GM12878 (cell line): ENCODE results near the gene PPFIA3.

Source experiments
- ASH2L ChIP-seq: fragments of 300-600, 200-600 bp; sonication (generic); IDR thresholded peaks from 2 replicates; pipeline ENCODE4 v1.6.1; 2017; ENCODE audit warnings: low read depth, mild to moderate bottlenecking, borderline replicate concordance
- SIN3A ChIP-seq: IDR thresholded peaks from 2 replicates; pipeline ENCODE4 v1.6.1; 2012; ENCODE audit warnings: low read depth, low read length, improper control_type of control experiment
- TAF1 ChIP-seq: IDR thresholded peaks from 2 replicates; pipeline ENCODE4 v1.6.1; 2011; ENCODE audit warnings: mild to moderate bottlenecking, low read depth, low read length, borderline replicate concordance
- TF ChIP-seq, protein P1 (sequence below): IDR thresholded peaks from 2 replicates; pipeline ENCODE4 v1.6.1; 2011; ENCODE audit warnings: low read depth, low read length, improper control_type of control experiment, borderline replicate concordance
- TF ChIP-seq, protein P2 (sequence below): fragments of 450-650 bp; formaldehyde crosslinking; IDR thresholded peaks from 2 replicates; pipeline ENCODE4 v1.5.0; 2022; ENCODE audit warnings: mild to moderate bottlenecking, missing genetic modification characterization

- TF ChIP-seq TAF1 (no peak), ASH2L (no peak), SIN3A (no peak)
- TF ChIP-seq, protein P1, sequence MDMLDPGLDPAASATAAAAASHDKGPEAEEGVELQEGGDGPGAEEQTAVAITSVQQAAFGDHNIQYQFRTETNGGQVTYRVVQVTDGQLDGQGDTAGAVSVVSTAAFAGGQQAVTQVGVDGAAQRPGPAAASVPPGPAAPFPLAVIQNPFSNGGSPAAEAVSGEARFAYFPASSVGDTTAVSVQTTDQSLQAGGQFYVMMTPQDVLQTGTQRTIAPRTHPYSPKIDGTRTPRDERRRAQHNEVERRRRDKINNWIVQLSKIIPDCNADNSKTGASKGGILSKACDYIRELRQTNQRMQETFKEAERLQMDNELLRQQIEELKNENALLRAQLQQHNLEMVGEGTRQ, result no peak
- TF ChIP-seq, protein P2, sequence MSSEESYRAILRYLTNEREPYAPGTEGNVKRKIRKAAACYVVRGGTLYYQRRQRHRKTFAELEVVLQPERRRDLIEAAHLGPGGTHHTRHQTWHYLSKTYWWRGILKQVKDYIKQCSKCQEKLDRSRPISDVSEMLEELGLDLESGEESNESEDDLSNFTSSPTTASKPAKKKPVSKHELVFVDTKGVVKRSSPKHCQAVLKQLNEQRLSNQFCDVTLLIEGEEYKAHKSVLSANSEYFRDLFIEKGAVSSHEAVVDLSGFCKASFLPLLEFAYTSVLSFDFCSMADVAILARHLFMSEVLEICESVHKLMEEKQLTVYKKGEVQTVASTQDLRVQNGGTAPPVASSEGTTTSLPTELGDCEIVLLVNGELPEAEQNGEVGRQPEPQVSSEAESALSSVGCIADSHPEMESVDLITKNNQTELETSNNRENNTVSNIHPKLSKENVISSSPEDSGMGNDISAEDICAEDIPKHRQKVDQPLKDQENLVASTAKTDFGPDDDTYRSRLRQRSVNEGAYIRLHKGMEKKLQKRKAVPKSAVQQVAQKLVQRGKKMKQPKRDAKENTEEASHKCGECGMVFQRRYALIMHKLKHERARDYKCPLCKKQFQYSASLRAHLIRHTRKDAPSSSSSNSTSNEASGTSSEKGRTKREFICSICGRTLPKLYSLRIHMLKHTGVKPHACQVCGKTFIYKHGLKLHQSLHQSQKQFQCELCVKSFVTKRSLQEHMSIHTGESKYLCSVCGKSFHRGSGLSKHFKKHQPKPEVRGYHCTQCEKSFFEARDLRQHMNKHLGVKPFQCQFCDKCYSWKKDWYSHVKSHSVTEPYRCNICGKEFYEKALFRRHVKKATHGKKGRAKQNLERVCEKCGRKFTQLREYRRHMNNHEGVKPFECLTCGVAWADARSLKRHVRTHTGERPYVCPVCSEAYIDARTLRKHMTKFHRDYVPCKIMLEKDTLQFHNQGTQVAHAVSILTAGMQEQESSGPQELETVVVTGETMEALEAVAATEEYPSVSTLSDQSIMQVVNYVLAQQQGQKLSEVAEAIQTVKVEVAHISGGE (CRISPR knock-in tag), result no peak
Observed at GRCh38 chr19:49167857-49168409, 48.6 kb downstream of the PPFIA3 start.
